ENCODE results near the gene ACER3.

- no peak for TF ChIP-seq SP1 (IDR thresholded peaks at IDR 0.05)
- no peak for TF ChIP-seq ELF4 (IDR thresholded peaks at IDR 0.05)
- no peak for TF ChIP-seq ARNT (IDR thresholded peaks at IDR 0.05)
- TF ChIP-seq ZNF384 (IDR thresholded peaks at IDR 0.05): no peak
- TF ChIP-seq SUZ12 (IDR thresholded peaks at IDR 0.05): no peak
- TF ChIP-seq FOXM1 (IDR thresholded peaks at IDR 0.05; ENCODE audit: borderline replicate concordance): no peak
- TF ChIP-seq LEF1 (IDR thresholded peaks at IDR 0.05; ENCODE audit: borderline replicate concordance): no peak
- TF ChIP-seq NFRKB (IDR thresholded peaks at IDR 0.05): no peak
- TF ChIP-seq, protein P1, sequence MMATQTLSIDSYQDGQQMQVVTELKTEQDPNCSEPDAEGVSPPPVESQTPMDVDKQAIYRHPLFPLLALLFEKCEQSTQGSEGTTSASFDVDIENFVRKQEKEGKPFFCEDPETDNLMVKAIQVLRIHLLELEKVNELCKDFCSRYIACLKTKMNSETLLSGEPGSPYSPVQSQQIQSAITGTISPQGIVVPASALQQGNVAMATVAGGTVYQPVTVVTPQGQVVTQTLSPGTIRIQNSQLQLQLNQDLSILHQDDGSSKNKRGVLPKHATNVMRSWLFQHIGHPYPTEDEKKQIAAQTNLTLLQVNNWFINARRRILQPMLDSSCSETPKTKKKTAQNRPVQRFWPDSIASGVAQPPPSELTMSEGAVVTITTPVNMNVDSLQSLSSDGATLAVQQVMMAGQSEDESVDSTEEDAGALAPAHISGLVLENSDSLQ (IDR thresholded peaks at IDR 0.05): no peak
- no peak for TF ChIP-seq TARDBP (IDR thresholded peaks at IDR 0.05)
- TF ChIP-seq BHLHE40 (IDR thresholded peaks at IDR 0.05; ENCODE audit: borderline replicate concordance): no peak
- TF ChIP-seq CTBP1 (IDR thresholded peaks at IDR 0.05; ENCODE audit: borderline replicate concordance): no peak
- TF ChIP-seq FOXA1 (IDR thresholded peaks at IDR 0.05): no peak
- TF ChIP-seq FOXK2 (IDR thresholded peaks at IDR 0.05): no peak
These were observed 36.5 kb downstream of the ACER3 start for GRCh38 chr11:76897233-76897632.

Measured in HEK293T (cell line).